K562 (cell line): ENCODE data around the gene POLR2H. TPM values are rescaled to one million over a fixed set of nuclear protein-coding genes. Genes with fewer than 3 reads are reported as not detected.

ENCODE experiments used
- DIDO1 ChIP-seq: fragments of 450-650 bp; IDR thresholded peaks from 2 replicates; pipeline ENCODE4 v1.6.1; 2016; ENCODE audit warnings: low read depth, missing biosample characterization, missing genetic modification characterization
- IRF1 ChIP-seq: sonication (generic); formaldehyde crosslinking; IDR thresholded peaks from 2 replicates; pipeline ENCODE4 v1.8.0; 2022; ENCODE audit warnings: missing genetic modification reagents, mild to moderate bottlenecking, borderline replicate concordance
- KLF10 ChIP-seq: fragments of 250-450 bp; sonication (Bioruptor Pico); IDR thresholded peaks from 2 replicates; pipeline ENCODE4 v1.6.1; 2021; ENCODE audit warnings: matching md5 sums
- NFIC ChIP-seq: fragments of 450-650 bp; IDR thresholded peaks from 2 replicates; pipeline ENCODE4 v1.6.1; 2017; ENCODE audit warnings: mild to moderate bottlenecking, inconsistent platforms
- SMARCE1 ChIP-seq: fragments of 450-650 bp; IDR thresholded peaks from 2 replicates; pipeline ENCODE4 v1.7.1; 2016; ENCODE audit warnings: mild to moderate bottlenecking
- SRSF1 ChIP-seq: fragments of 200-400 bp; formaldehyde crosslinking; IDR thresholded peaks from 2 replicates; pipeline ENCODE4 v1.6.1; 2017; ENCODE audit warnings: mild to moderate bottlenecking, low read depth, low read length, moderate library complexity
- THAP12 ChIP-seq: fragments of 250-450 bp; sonication (Bioruptor Pico); IDR thresholded peaks from 2 replicates; pipeline ENCODE4 v1.9.0; 2021; ENCODE audit warnings: mild to moderate bottlenecking, inconsistent platforms
- ZNF239 ChIP-seq: fragments of 250-450 bp; sonication (Bioruptor Pico); IDR thresholded peaks from 2 replicates; pipeline ENCODE4 v1.4.0; 2020; ENCODE audit warnings: mild to moderate bottlenecking
- ZNF274 ChIP-seq: IDR thresholded peaks from 2 replicates; pipeline ENCODE4 v1.6.1; 2011; ENCODE audit warnings: low read depth, mild to moderate bottlenecking, low read length, moderate library complexity, borderline replicate concordance
- ZNF785 ChIP-seq: fragments of 250-450 bp; sonication (Bioruptor Pico); IDR thresholded peaks from 2 replicates; pipeline ENCODE4 v1.4.0; 2020; ENCODE audit warnings: mild to moderate bottlenecking
- polyA plus RNA-seq, 8 experiments: library from polyadenylated mRNA; depleted of rRNA in 4 of 8; stranded (reverse) in 5 of 8; unstranded in 3 of 8; fragments of >200 nt; fragmentation: Nextera tagmentation in 2 of 8; fragmentation: Illumina TruSeq in 1 of 8; extraction: Ambion mirVana in 2 of 8; extraction: Trizol in 1 of 8; gene quantifications; 2 replicates each; pipeline versions ENCODE4 v1.2.1 to v1.2.3, GENCODE V29; 2011 to 2014; ENCODE audit warnings: inconsistent platforms in 1 of 8, missing spikeins in 1 of 8
- total RNA-seq, 7 experiments: library from RNA; depleted of rRNA in 6 of 7; stranded (reverse); fragments of >200 nt in 6 of 7; fragmentation: Illumina TruSeq in 2 of 7; extraction: Trizol in 2 of 7; gene quantifications; 2 replicates each; pipeline versions ENCODE4 v1.2.1 to v1.2.3, GENCODE V29; 2011 to 2021; ENCODE audit warnings: low replicate concordance in 1 of 7
- TF ChIP-seq, protein P1 (sequence below): fragments of 450-650 bp; IDR thresholded peaks from 2 replicates; pipeline ENCODE4 v1.6.1; 2016; ENCODE audit warnings: mild to moderate bottlenecking, moderate library complexity

The POLR2H gene
- total and polyA plus RNA-seq, 9 of the 15 experiments (the other 6 are each of a cell fraction or from before 2014, with no cell fraction given): 128 to 512 (median 220) TPM

DNA sequence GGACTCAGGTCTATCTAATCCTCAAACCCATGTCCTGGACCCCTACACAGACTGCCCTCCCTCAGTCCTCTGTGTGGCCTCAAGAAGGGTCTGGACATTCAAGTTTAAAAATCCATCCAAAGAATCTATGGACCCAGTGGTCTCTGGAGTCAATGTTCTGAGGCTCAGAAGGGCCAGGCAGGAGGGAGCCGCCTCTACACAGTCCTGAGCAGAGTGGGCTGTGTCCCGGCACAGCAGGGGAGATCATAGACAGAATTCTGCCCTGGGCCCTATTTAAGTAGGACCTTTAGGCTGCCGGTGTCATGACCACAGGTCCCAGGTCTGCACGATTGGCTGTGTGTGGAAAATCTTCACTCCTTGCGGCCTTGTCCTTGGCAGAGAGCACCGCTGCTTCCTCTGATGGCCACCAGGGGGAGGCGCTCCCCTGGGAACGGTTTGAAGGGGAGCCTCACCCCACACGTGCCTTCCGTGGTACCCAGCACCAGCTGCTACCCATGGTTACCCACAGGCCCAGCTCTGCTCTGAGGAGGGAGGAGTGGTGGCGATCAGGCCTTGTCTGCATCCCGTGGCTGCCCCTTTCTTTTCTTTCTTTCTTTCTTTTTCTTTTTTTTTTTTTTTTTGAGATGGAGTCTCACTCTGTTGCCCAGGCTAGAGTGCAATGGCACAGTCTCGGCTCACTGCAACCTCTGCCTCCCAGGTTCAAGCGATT is 56.3 kb downstream of the POLR2H start (continued):
- TF ChIP-seq, protein P1, sequence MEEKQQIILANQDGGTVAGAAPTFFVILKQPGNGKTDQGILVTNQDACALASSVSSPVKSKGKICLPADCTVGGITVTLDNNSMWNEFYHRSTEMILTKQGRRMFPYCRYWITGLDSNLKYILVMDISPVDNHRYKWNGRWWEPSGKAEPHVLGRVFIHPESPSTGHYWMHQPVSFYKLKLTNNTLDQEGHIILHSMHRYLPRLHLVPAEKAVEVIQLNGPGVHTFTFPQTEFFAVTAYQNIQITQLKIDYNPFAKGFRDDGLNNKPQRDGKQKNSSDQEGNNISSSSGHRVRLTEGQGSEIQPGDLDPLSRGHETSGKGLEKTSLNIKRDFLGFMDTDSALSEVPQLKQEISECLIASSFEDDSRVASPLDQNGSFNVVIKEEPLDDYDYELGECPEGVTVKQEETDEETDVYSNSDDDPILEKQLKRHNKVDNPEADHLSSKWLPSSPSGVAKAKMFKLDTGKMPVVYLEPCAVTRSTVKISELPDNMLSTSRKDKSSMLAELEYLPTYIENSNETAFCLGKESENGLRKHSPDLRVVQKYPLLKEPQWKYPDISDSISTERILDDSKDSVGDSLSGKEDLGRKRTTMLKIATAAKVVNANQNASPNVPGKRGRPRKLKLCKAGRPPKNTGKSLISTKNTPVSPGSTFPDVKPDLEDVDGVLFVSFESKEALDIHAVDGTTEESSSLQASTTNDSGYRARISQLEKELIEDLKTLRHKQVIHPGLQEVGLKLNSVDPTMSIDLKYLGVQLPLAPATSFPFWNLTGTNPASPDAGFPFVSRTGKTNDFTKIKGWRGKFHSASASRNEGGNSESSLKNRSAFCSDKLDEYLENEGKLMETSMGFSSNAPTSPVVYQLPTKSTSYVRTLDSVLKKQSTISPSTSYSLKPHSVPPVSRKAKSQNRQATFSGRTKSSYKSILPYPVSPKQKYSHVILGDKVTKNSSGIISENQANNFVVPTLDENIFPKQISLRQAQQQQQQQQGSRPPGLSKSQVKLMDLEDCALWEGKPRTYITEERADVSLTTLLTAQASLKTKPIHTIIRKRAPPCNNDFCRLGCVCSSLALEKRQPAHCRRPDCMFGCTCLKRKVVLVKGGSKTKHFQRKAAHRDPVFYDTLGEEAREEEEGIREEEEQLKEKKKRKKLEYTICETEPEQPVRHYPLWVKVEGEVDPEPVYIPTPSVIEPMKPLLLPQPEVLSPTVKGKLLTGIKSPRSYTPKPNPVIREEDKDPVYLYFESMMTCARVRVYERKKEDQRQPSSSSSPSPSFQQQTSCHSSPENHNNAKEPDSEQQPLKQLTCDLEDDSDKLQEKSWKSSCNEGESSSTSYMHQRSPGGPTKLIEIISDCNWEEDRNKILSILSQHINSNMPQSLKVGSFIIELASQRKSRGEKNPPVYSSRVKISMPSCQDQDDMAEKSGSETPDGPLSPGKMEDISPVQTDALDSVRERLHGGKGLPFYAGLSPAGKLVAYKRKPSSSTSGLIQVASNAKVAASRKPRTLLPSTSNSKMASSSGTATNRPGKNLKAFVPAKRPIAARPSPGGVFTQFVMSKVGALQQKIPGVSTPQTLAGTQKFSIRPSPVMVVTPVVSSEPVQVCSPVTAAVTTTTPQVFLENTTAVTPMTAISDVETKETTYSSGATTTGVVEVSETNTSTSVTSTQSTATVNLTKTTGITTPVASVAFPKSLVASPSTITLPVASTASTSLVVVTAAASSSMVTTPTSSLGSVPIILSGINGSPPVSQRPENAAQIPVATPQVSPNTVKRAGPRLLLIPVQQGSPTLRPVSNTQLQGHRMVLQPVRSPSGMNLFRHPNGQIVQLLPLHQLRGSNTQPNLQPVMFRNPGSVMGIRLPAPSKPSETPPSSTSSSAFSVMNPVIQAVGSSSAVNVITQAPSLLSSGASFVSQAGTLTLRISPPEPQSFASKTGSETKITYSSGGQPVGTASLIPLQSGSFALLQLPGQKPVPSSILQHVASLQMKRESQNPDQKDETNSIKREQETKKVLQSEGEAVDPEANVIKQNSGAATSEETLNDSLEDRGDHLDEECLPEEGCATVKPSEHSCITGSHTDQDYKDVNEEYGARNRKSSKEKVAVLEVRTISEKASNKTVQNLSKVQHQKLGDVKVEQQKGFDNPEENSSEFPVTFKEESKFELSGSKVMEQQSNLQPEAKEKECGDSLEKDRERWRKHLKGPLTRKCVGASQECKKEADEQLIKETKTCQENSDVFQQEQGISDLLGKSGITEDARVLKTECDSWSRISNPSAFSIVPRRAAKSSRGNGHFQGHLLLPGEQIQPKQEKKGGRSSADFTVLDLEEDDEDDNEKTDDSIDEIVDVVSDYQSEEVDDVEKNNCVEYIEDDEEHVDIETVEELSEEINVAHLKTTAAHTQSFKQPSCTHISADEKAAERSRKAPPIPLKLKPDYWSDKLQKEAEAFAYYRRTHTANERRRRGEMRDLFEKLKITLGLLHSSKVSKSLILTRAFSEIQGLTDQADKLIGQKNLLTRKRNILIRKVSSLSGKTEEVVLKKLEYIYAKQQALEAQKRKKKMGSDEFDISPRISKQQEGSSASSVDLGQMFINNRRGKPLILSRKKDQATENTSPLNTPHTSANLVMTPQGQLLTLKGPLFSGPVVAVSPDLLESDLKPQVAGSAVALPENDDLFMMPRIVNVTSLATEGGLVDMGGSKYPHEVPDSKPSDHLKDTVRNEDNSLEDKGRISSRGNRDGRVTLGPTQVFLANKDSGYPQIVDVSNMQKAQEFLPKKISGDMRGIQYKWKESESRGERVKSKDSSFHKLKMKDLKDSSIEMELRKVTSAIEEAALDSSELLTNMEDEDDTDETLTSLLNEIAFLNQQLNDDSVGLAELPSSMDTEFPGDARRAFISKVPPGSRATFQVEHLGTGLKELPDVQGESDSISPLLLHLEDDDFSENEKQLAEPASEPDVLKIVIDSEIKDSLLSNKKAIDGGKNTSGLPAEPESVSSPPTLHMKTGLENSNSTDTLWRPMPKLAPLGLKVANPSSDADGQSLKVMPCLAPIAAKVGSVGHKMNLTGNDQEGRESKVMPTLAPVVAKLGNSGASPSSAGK: 0 out of 2 replicates have a peak, but pooled peaks have one; percentile 15
- TF ChIP-seq NFIC: 0 out of 2 replicates have a peak, but pooled peaks have one; percentile 13
- no peak for TF ChIP-seq SRSF1
- no peak for TF ChIP-seq THAP12 (CRISPR knock-in tag)
- TF ChIP-seq DIDO1 (tag): no peak
- TF ChIP-seq ZNF239: no peak
- no peak for TF ChIP-seq ZNF274
- TF ChIP-seq ZNF785: no peak
- TF ChIP-seq KLF10: no peak
- TF ChIP-seq SMARCE1: no peak
- no peak for TF ChIP-seq IRF1 (CRISPR knock-in tag)
